A172 (cell line): Measurements from ENCODE around the gene SLC25A4. TPM values are rescaled to one million over a fixed set of nuclear protein-coding genes. Genes with fewer than 3 reads are reported as not detected.
"Not testable (repeated sequence)": the region's sequence is repeated elsewhere in the genome, so short reads cannot be mapped to it uniquely, and the experiment has no call there.

ENCODE experiments used
- DNase-seq: peaks from one replicate; pipeline ENCODE4 v3.0.0-alpha.2; 2015; ENCODE audit warnings: low spot score
- total RNA-seq: library from RNA; depleted of rRNA; stranded (reverse); fragments of >200 nt; shearing (Covaris generic); gene quantifications from 2 replicates; pipeline ENCODE4 v1.2.3, GENCODE V29; 2014; rRNA removed

The SLC25A4 gene
- total RNA-seq, 1 experiment from 2014 or later, result 61.0 TPM

GRCh38 chr4:185179488-185179887 is 36.4 kb downstream of the SLC25A4 start:
- no peak for DNase-seq

- DNase-seq, result no peak
These were observed 39.2 kb downstream of the SLC25A4 start for GRCh38 chr4:185182239-185182638.

- DNase-seq, result peak; percentile 75
These were observed 40.7 kb downstream of the SLC25A4 start for GRCh38 chr4:185183622-185184281.

- no peak for DNase-seq
These were observed 43.7 kb downstream of the SLC25A4 start for GRCh38 chr4:185186769-185187168.

- DNase-seq, result no peak
These were observed 46.7 kb downstream of the SLC25A4 start for GRCh38 chr4:185189606-185190305.

GRCh38 chr4:185190306-185190856 is 47.3 kb downstream of the SLC25A4 start:
- no peak for DNase-seq

GRCh38 chr4:185192059-185192458 is 49.0 kb downstream of the SLC25A4 start:
- DNase-seq, result no peak

- DNase-seq, result no peak
These were observed 52.1 kb downstream of the SLC25A4 start for GRCh38 chr4:185194924-185195888.

- no peak for DNase-seq
These were observed 53.4 kb downstream of the SLC25A4 start for GRCh38 chr4:185196437-185196836.

- not testable (repeated sequence) for DNase-seq
These were observed 55.1 kb downstream of the SLC25A4 start for GRCh38 chr4:185198189-185198588.

Other genes with a start within 250 kb of the SLC25A4 start
- gene HELT, start 124.8 kb upstream of the SLC25A4 start, total RNA-seq, result not detected in 2 replicates
- 42.5 and 55.3 TPM in 2 replicates for gene CFAP97, start 60.7 kb downstream of the SLC25A4 start, total RNA-seq
- gene SNX25, start 66.3 kb downstream of the SLC25A4 start, total RNA-seq, result 43.6 and 63.1 TPM in 2 replicates